HG02973 (cell line): ENCODE data around the gene UNC80.

Experiments used
- ATAC-seq: cut with Tn5 transposase; IDR thresholded peaks from one replicate; pipeline ENCODE4 v1.9.1; 2021; ENCODE audit warnings: moderate library complexity; ENCODE audit not compliant: unreplicated experiment

UNC80 gene

GRCh38 chr2:209905691-209906090, 134.1 kb downstream of the UNC80 start:
- no peak for ATAC-seq

GRCh38 chr2:209907746-209908145, 136.1 kb downstream of the UNC80 start:
- ATAC-seq: peak; percentile 55

GRCh38 chr2:209908511-209908910, 136.9 kb downstream of the UNC80 start:
- no peak for ATAC-seq

- no peak for ATAC-seq
Observed at GRCh38 chr2:209911486-209911885, 139.9 kb downstream of the UNC80 start.

- ATAC-seq: no peak
Observed at GRCh38 chr2:209913786-209914345, 142.2 kb downstream of the UNC80 start.

GRCh38 chr2:209917154-209917771, 145.6 kb downstream of the UNC80 start:
- no peak for ATAC-seq

GRCh38 chr2:209918251-209918650, 146.6 kb downstream of the UNC80 start:
- ATAC-seq: no peak

GRCh38 chr2:209922116-209922515, 150.5 kb downstream of the UNC80 start:
- no peak for ATAC-seq

- ATAC-seq: no peak
Observed at GRCh38 chr2:209929369-209929768, 157.7 kb downstream of the UNC80 start.

- no peak for ATAC-seq
Observed at GRCh38 chr2:209933499-209934483, 162.2 kb downstream of the UNC80 start.

- ATAC-seq: no peak
Observed at GRCh38 chr2:209936106-209936666, 164.6 kb downstream of the UNC80 start.

GRCh38 chr2:209937893-209938292, 166.3 kb downstream of the UNC80 start:
- no peak for ATAC-seq

- ATAC-seq: no peak
Observed at GRCh38 chr2:209938906-209939305, 167.3 kb downstream of the UNC80 start.

GRCh38 chr2:209940936-209941335, 169.3 kb downstream of the UNC80 start:
- no peak for ATAC-seq

GRCh38 chr2:209942426-209942825, 170.8 kb downstream of the UNC80 start:
- ATAC-seq: no peak

GRCh38 chr2:209942936-209943605, 171.4 kb downstream of the UNC80 start:
- no peak for ATAC-seq

GRCh38 chr2:209943776-209944175, 172.1 kb downstream of the UNC80 start:
- ATAC-seq: no peak

GRCh38 chr2:209946539-209946938, 174.9 kb downstream of the UNC80 start:
- ATAC-seq: no peak

GRCh38 chr2:209956271-209956670, 184.6 kb downstream of the UNC80 start:
- no peak for ATAC-seq

GRCh38 chr2:209958016-209958415, 186.4 kb downstream of the UNC80 start:
- ATAC-seq: no peak

GRCh38 chr2:209960045-209960444, 188.4 kb downstream of the UNC80 start:
- no peak for ATAC-seq
